Spinal cord (tissue), 10 donors: ENCODE results near the gene HDAC4. TPM values are rescaled to one million over a fixed set of nuclear protein-coding genes. Genes with fewer than 3 reads are reported as not detected.

Source experiments
- DNase-seq, 6 donors: peaks; one replicate each; pipeline versions ENCODE4 v3.0.0 to v3.0.0-alpha.2; 2013 to 2015; ENCODE audit warnings: low spot score in 6 of 6, low read depth in 4 of 6
- H3K27ac ChIP-seq: one replicate; pipeline ENCODE4 v1.5.1; 2013; ENCODE audit warnings: low read depth, low read length, control low read depth
- H3K27me3 ChIP-seq: one replicate; pipeline ENCODE4 v1.6.1; 2013; ENCODE audit warnings: low read length; ENCODE audit not compliant: control insufficient read depth, insufficient read depth
- H3K36me3 ChIP-seq: one replicate; pipeline ENCODE4 v1.6.1; 2013; ENCODE audit warnings: low read length; ENCODE audit not compliant: control insufficient read depth, insufficient read depth
- H3K4me1 ChIP-seq: one replicate; pipeline ENCODE4 v1.6.1; 2013; ENCODE audit warnings: low read length; ENCODE audit not compliant: control insufficient read depth, insufficient read depth
- H3K4me3 ChIP-seq: one replicate; pipeline ENCODE4 v1.5.1; 2013; ENCODE audit warnings: low read depth, low read length, control low read depth
- H3K9me3 ChIP-seq: one replicate; pipeline ENCODE4 v1.6.1; 2013; ENCODE audit warnings: low read length; ENCODE audit not compliant: control insufficient read depth, insufficient read depth
- WGBS: methylation state at CpG from one replicate; pipeline ENCODE4 v1.1.5; 2013; ENCODE audit warnings: missing lambda C conversion rate; ENCODE audit not compliant: insufficient coverage; 5-methylcytosine and 5-hydroxymethylcytosine counted together
- polyA plus RNA-seq, 2 donors: library from polyadenylated mRNA; unstranded; fragments of 120-200 nt; gene quantifications; one replicate each; pipeline ENCODE4 v1.2.1, GENCODE V29; 2013; ENCODE audit not compliant: insufficient read length in 2 of 2
- total RNA-seq, 2 donors: library from RNA; depleted of rRNA in 1 of 2; stranded (reverse); fragments of 120-200 nt in 1 of 2; fragments of >200 nt in 1 of 2; gene quantifications; one replicate each; pipeline versions ENCODE4 v1.2.3 to v1.2.4, GENCODE V29; 2013 to 2014
- donor health status: healthy.

The HDAC4 gene
- total and polyA plus RNA-seq, 4 donors = 20.7 to 35.3 (median 25.4) TPM

- 86% methylated on average over 8 of the region's 11 CpGs for WGBS
- Histone ChIP-seq H3K27me3 (no peaks in the 10 kb centered on the region), H3K4me3 (no peak overlapping the region), H3K36me3 (peaks cover 10% of the 10 kb centered on the region), H3K27ac (no peak overlapping the region), H3K4me1 (peaks cover 38% of the 10 kb centered on the region), H3K9me3 (no peaks in the 10 kb centered on the region)
- peak in 1 of 6 donors; percentile 11 for DNase-seq
Measured at GRCh38 chr2:239365071-239365781, 35.6 kb downstream of the HDAC4 start.

- no peaks in the 10 kb centered on the region for H3K9me3 ChIP-seq
- no peak overlapping the region for H3K27ac ChIP-seq
- no peaks in the 10 kb centered on the region for H3K27me3 ChIP-seq
- no peak overlapping the region for H3K4me3 ChIP-seq
- H3K4me1 ChIP-seq = peaks cover 33% of the 10 kb centered on the region
- DNase-seq = no peak
- peaks cover 10% of the 10 kb centered on the region for H3K36me3 ChIP-seq
- 81% methylated on average over 10 of the region's 21 CpGs for WGBS
Measured at GRCh38 chr2:239363946-239364637, 36.7 kb downstream of the HDAC4 start.

- no peak overlapping the region for H3K4me3 ChIP-seq
- 39% methylated on average over 4 of the region's 4 CpGs for WGBS
- H3K27me3 ChIP-seq = no peaks in the 10 kb centered on the region
- H3K4me1 ChIP-seq = peaks cover 31% of the 10 kb centered on the region
- no peak overlapping the region for H3K27ac ChIP-seq
- peaks cover 6% of the 10 kb centered on the region for H3K36me3 ChIP-seq
- no peaks in the 10 kb centered on the region for H3K9me3 ChIP-seq
- DNase-seq = peak in 2 of 6 donors; percentile 39 to 67
Measured at GRCh38 chr2:239362507-239362906, 38.3 kb downstream of the HDAC4 start.

GRCh38 chr2:239361311-239361642 is 39.5 kb downstream of the HDAC4 start:
- Histone ChIP-seq H3K27ac (no peak overlapping the region), H3K4me1 (peaks cover 31% of the 10 kb centered on the region), H3K36me3 (peaks cover 6% of the 10 kb centered on the region), H3K4me3 (no peak overlapping the region), H3K9me3 (no peaks in the 10 kb centered on the region), H3K27me3 (no peaks in the 10 kb centered on the region)
- no CpG with 5 or more reads among the region's 3 CpGs for WGBS
- peak in 1 of 6 donors; percentile 47 for DNase-seq

- Histone ChIP-seq H3K4me1 (peaks cover 31% of the 10 kb centered on the region), H3K27ac (no peak overlapping the region), H3K27me3 (no peaks in the 10 kb centered on the region), H3K9me3 (no peaks in the 10 kb centered on the region), H3K36me3 (peaks cover 3% of the 10 kb centered on the region), H3K4me3 (no peak overlapping the region)
- WGBS = 61% methylated on average over 4 of the region's 19 CpGs
- DNase-seq = no peak
Measured at GRCh38 chr2:239360421-239361310, 40.2 kb downstream of the HDAC4 start.

GRCh38 chr2:239360008-239360407 is 40.8 kb downstream of the HDAC4 start:
- Histone ChIP-seq H3K27ac (no peak overlapping the region), H3K36me3 (no peaks in the 10 kb centered on the region), H3K9me3 (no peaks in the 10 kb centered on the region), H3K4me1 (peaks cover 26% of the 10 kb centered on the region), H3K27me3 (no peaks in the 10 kb centered on the region), H3K4me3 (no peak overlapping the region)
- no peak for DNase-seq
- 89% methylated on average over 11 of the region's 11 CpGs for WGBS

- Histone ChIP-seq H3K27me3 (no peaks in the 10 kb centered on the region), H3K4me3 (no peak overlapping the region), H3K9me3 (no peaks in the 10 kb centered on the region), H3K27ac (no peak overlapping the region), H3K4me1 (peaks cover 26% of the 10 kb centered on the region), H3K36me3 (no peaks in the 10 kb centered on the region)
- WGBS = 87% methylated on average over 13 of the region's 20 CpGs
- no peak for DNase-seq
Measured at GRCh38 chr2:239359196-239359912, 41.5 kb downstream of the HDAC4 start.

- WGBS = 30% methylated on average over 17 of the region's 18 CpGs
- Histone ChIP-seq H3K27ac (no peak overlapping the region), H3K4me1 (peaks cover 26% of the 10 kb centered on the region), H3K4me3 (no peak overlapping the region), H3K36me3 (no peaks in the 10 kb centered on the region), H3K9me3 (no peaks in the 10 kb centered on the region), H3K27me3 (no peaks in the 10 kb centered on the region)
- DNase-seq = peak in 3 of 6 donors; percentile 42 to 86 (median 76)
Measured at GRCh38 chr2:239358062-239358754, 42.6 kb downstream of the HDAC4 start.

- H3K4me1 ChIP-seq = peaks cover 18% of the 10 kb centered on the region
- H3K36me3 ChIP-seq = peaks cover 14% of the 10 kb centered on the region
- no peak for DNase-seq
- no peak overlapping the region for H3K27ac ChIP-seq
- WGBS = 86% methylated on average over 1 of the region's 3 CpGs
- H3K4me3 ChIP-seq = no peak overlapping the region
- H3K27me3 ChIP-seq = no peaks in the 10 kb centered on the region
- no peaks in the 10 kb centered on the region for H3K9me3 ChIP-seq
Measured at GRCh38 chr2:239355724-239356123, 45.1 kb downstream of the HDAC4 start.
